ENCODE results near the gene OR10A5.
"Not testable (repeated sequence)": the region's sequence is repeated elsewhere in the genome, so short reads cannot be mapped to it uniquely, and the experiment has no call there.

OR10A5 gene

GRCh38 chr11:6876325-6876724 lies 30.8 kb downstream of the OR10A5 start, which contains the start of gene OR10A4:
Gene OR10A4 (plus strand): TSS chr11:6876625. CDS start chr11:6876648, 23 bp downstream.
- DNase-seq (ENCODE audit: low spot score) = no peak

GRCh38 chr11:6876914-6877313 lies 31.4 kb downstream of the OR10A5 start:
- DNase-seq (ENCODE audit: low spot score) = no peak

DNA sequence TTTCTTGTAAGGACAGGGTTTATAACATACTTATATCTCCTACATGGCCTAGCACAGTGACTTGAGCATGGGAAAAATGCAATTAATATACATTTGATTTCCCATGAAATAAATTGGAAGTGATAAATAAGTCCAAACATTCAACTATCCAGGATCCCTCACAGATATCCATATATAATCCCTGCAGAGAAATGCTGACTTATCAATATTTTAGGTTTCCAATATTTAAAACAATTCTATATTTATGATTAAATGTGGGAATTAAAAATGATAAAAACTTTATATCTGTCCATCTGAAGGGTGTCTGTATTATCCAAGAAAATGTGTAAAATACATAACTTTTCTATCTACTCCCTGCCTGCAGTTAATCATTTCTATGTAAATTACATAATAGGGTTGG lies 37.3 kb downstream of the OR10A5 start:
- DNase-seq (ENCODE audit: low spot score) = no peak

- DNase-seq (ENCODE audit: low spot score) = not testable (repeated sequence)
Measured at GRCh38 chr11:6887711-6888110, 42.2 kb downstream of the OR10A5 start.

GRCh38 chr11:6888830-6889229 lies 43.3 kb downstream of the OR10A5 start:
- no peak for DNase-seq (ENCODE audit: low spot score)

DNA sequence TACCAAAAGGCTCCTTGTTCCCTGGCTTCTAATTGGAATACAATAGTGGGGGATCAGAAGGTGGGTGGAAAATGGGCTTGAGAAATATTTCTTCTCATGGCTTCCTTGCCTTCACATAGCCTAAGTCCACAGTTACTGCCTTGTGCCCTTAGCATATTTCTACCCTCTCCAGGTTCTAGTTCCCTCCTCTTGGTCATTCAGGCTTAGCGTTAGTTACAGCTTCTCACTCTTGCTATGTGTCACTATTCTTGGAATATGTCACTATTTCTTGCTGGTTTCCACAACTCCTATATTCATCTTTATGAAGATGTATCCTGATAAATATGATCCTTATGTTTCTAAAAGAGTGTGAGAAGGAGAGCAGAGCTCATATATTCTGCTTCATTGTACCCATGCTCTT lies 44.4 kb downstream of the OR10A5 start:
- no peak for DNase-seq (ENCODE audit: low spot score)

- DNase-seq (ENCODE audit: low spot score) = no peak
Measured at GRCh38 chr11:6892400-6892799, 46.9 kb downstream of the OR10A5 start, which contains the start of gene OR2D2. Gene OR2D2 (minus strand): TSS chr11:6892500. CDS start chr11:6892500, 0 bp downstream.

DNA sequence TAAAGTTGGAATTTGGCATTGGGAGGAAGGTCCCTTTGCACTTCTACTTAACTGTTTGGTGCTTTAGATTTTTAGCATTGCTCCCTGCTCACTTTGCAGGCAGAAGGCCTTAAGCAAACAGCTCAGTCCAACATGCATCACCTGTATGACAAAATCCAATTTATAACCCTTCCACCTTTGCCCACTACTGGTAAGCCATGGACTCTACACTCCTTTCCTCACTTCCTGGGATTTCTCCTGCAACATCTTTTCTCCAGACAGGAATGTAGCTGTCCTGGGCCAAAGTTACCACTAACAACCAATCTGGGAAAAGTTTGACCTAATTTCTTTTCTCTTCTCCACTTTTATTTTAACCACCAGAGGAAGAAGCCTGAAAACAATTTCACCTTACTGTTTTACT lies 48.6 kb downstream of the OR10A5 start:
- DNase-seq (ENCODE audit: low spot score) = no peak

DNA sequence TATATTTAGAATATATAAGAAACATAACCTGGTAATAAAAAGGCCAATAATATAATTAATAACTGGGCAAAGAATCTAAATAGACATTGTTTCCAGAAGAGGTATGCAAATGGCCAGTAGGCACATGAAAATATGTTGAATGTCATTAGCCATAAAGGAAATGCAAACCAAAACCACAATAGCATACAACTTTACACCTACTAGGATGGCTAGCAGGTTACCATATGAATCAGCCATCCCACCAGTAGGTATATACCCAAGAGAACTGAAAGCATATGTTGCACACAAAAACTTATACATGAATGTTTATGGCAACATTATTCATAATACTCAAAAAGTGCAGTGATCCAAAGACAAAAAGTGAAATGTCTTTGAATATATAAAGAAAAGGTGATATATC lies 49.5 kb downstream of the OR10A5 start:
- DNase-seq (ENCODE audit: low spot score) = no peak
